Activated T-cell treated with anti-CD3 and anti-CD28 coated beads, Interleukin-2, amount 50 U/mL, for 24 hours (primary cell): ENCODE measurements around the gene PTGR3.
A peak's percentile ranks its signal among the peaks of the same experiment; 100 is the strongest.

Experiments
- DNase-seq: peaks from one replicate; pipeline ENCODE4 v3.0.0-alpha.2; 2020
- H3K27ac Mint-ChIP-seq: 2 replicates; pipeline ENCODE4 v1.8.0; 2020; ENCODE audit warnings: mild to moderate bottlenecking, mixed read lengths
- H3K27me3 Mint-ChIP-seq: 2 replicates; pipeline ENCODE4 v1.8.0; 2020; ENCODE audit warnings: mixed read lengths
- H3K36me3 Mint-ChIP-seq: 2 replicates; pipeline ENCODE4 v1.8.0; 2020; ENCODE audit warnings: low read depth, mixed read lengths
- H3K4me1 Mint-ChIP-seq: 2 replicates; pipeline ENCODE4 v1.8.0; 2020; ENCODE audit warnings: low read depth, mixed read lengths
- H3K4me3 Mint-ChIP-seq: 2 replicates; pipeline ENCODE4 v1.8.0; 2020; ENCODE audit warnings: mild to moderate bottlenecking, moderate library complexity, mixed read lengths
- H3K9me3 Mint-ChIP-seq: 2 replicates; pipeline ENCODE4 v1.8.0; 2020; ENCODE audit warnings: mixed read lengths

Gene PTGR3

GRCh38 chr18:75168619-75169018 lies 40.3 kb downstream of the PTGR3 start:
- Mint-ChIP-seq H3K4me3 (no peak overlapping the region), H3K27me3 (peaks cover 3% of the 10 kb centered on the region), H3K9me3 (no peaks in the 10 kb centered on the region), H3K36me3 (no peaks in the 10 kb centered on the region), H3K4me1 (peaks cover 5% of the 10 kb centered on the region), H3K27ac (no peak overlapping the region)
- DNase-seq, result no peak

GRCh38 chr18:75167759-75168618 lies 41.0 kb downstream of the PTGR3 start:
- Mint-ChIP-seq H3K9me3 (no peaks in the 10 kb centered on the region), H3K4me3 (no peak overlapping the region), H3K27ac (no peak overlapping the region), H3K4me1 (no peaks in the 10 kb centered on the region), H3K36me3 (no peaks in the 10 kb centered on the region), H3K27me3 (peaks cover 3% of the 10 kb centered on the region)
- no peak for DNase-seq

GRCh38 chr18:75167137-75167536 lies 41.8 kb downstream of the PTGR3 start:
- no peaks in the 10 kb centered on the region for H3K9me3 Mint-ChIP-seq
- H3K4me3 Mint-ChIP-seq, result no peak overlapping the region
- peaks cover 3% of the 10 kb centered on the region for H3K27me3 Mint-ChIP-seq
- no peaks in the 10 kb centered on the region for H3K36me3 Mint-ChIP-seq
- no peaks in the 10 kb centered on the region for H3K4me1 Mint-ChIP-seq
- DNase-seq, result no peak
- no peak overlapping the region for H3K27ac Mint-ChIP-seq

- H3K27ac Mint-ChIP-seq, result no peak overlapping the region
- no peaks in the 10 kb centered on the region for H3K36me3 Mint-ChIP-seq
- H3K27me3 Mint-ChIP-seq, result peaks cover 3% of the 10 kb centered on the region
These were observed 43.0 kb downstream of the PTGR3 start for GRCh38 chr18:75165926-75166325.

GRCh38 chr18:75164479-75164878 lies 44.5 kb downstream of the PTGR3 start:
- Mint-ChIP-seq H3K4me1 (peaks cover 12% of the 10 kb centered on the region), H3K36me3 (no peaks in the 10 kb centered on the region), H3K9me3 (no peaks in the 10 kb centered on the region), H3K27ac (no peak overlapping the region), H3K27me3 (peaks cover 3% of the 10 kb centered on the region), H3K4me3 (no peak overlapping the region)
- DNase-seq, result no peak

More at GRCh38 chr18:75165926-75166325, 43.0 kb downstream of the PTGR3 start:
- no peak overlapping the region for H3K4me3 Mint-ChIP-seq
- peaks cover 12% of the 10 kb centered on the region for H3K4me1 Mint-ChIP-seq
- H3K9me3 Mint-ChIP-seq, result no peaks in the 10 kb centered on the region
- no peak for DNase-seq

- no peak for DNase-seq
- peaks cover 12% of the 10 kb centered on the region for H3K4me1 Mint-ChIP-seq
- H3K36me3 Mint-ChIP-seq, result no peaks in the 10 kb centered on the region
- peaks cover 3% of the 10 kb centered on the region for H3K27me3 Mint-ChIP-seq
- H3K27ac Mint-ChIP-seq, result no peak overlapping the region
- H3K9me3 Mint-ChIP-seq, result no peaks in the 10 kb centered on the region
- no peak overlapping the region for H3K4me3 Mint-ChIP-seq
These were observed 45.2 kb downstream of the PTGR3 start for GRCh38 chr18:75163736-75164135.

- no peaks in the 10 kb centered on the region for H3K9me3 Mint-ChIP-seq
These were observed 46.0 kb downstream of the PTGR3 start for GRCh38 chr18:75162978-75163377.

GRCh38 chr18:75162467-75162866 lies 46.5 kb downstream of the PTGR3 start:
- H3K9me3 Mint-ChIP-seq, result no peaks in the 10 kb centered on the region
- no peak overlapping the region for H3K4me3 Mint-ChIP-seq
- DNase-seq, result no peak
- H3K27ac Mint-ChIP-seq, result no peak overlapping the region
- H3K4me1 Mint-ChIP-seq, result peaks cover 12% of the 10 kb centered on the region
- H3K27me3 Mint-ChIP-seq, result no peaks in the 10 kb centered on the region
- no peaks in the 10 kb centered on the region for H3K36me3 Mint-ChIP-seq

More at GRCh38 chr18:75162978-75163377, 46.0 kb downstream of the PTGR3 start:
- Mint-ChIP-seq H3K4me3 (no peak overlapping the region), H3K4me1 (peaks cover 12% of the 10 kb centered on the region), H3K27me3 (no peaks in the 10 kb centered on the region), H3K27ac (no peak overlapping the region), H3K36me3 (no peaks in the 10 kb centered on the region)
- no peak for DNase-seq

GRCh38 chr18:75161256-75162028 lies 47.5 kb downstream of the PTGR3 start:
- no peaks in the 10 kb centered on the region for H3K9me3 Mint-ChIP-seq
- peak; percentile 39 for DNase-seq
- no peaks in the 10 kb centered on the region for H3K36me3 Mint-ChIP-seq
- H3K4me3 Mint-ChIP-seq, result peak overlapping the region; percentile 78
- peaks cover 12% of the 10 kb centered on the region for H3K4me1 Mint-ChIP-seq
- peak overlapping the region; percentile 22 for H3K27ac Mint-ChIP-seq
- H3K27me3 Mint-ChIP-seq, result no peaks in the 10 kb centered on the region

- Mint-ChIP-seq H3K36me3 (no peaks in the 10 kb centered on the region), H3K27me3 (no peaks in the 10 kb centered on the region), H3K27ac (no peak overlapping the region), H3K9me3 (no peaks in the 10 kb centered on the region), H3K4me1 (peaks cover 12% of the 10 kb centered on the region), H3K4me3 (no peak overlapping the region)
- DNase-seq, result no peak
These were observed 48.6 kb downstream of the PTGR3 start for GRCh38 chr18:75160364-75160763.

- DNase-seq, result no peak
- Mint-ChIP-seq H3K36me3 (no peaks in the 10 kb centered on the region), H3K4me3 (no peak overlapping the region), H3K27me3 (no peaks in the 10 kb centered on the region), H3K9me3 (no peaks in the 10 kb centered on the region), H3K4me1 (peaks cover 12% of the 10 kb centered on the region), H3K27ac (no peak overlapping the region)
These were observed 49.1 kb downstream of the PTGR3 start for GRCh38 chr18:75159646-75160356.

GRCh38 chr18:75159238-75159518 lies 49.8 kb downstream of the PTGR3 start:
- H3K36me3 Mint-ChIP-seq, result no peaks in the 10 kb centered on the region
- peaks cover 12% of the 10 kb centered on the region for H3K4me1 Mint-ChIP-seq
- no peak overlapping the region for H3K4me3 Mint-ChIP-seq
- H3K27me3 Mint-ChIP-seq, result no peaks in the 10 kb centered on the region
- H3K9me3 Mint-ChIP-seq, result no peaks in the 10 kb centered on the region
- H3K27ac Mint-ChIP-seq, result no peak overlapping the region
- DNase-seq, result no peak
